HK-2 (cell line): Measurements from ENCODE around the gene PDLIM3.
A peak's percentile ranks its signal among the peaks of the same experiment; 100 is the strongest.
"Not testable (repeated sequence)": the region's sequence is repeated elsewhere in the genome, so short reads cannot be mapped to it uniquely, and the experiment has no call there.

Experiments used
- DNase-seq: peaks from one replicate; pipeline ENCODE4 v3.0.0-alpha.2; 2018; ENCODE audit not compliant: unreplicated experiment

PDLIM3 gene, protein sequence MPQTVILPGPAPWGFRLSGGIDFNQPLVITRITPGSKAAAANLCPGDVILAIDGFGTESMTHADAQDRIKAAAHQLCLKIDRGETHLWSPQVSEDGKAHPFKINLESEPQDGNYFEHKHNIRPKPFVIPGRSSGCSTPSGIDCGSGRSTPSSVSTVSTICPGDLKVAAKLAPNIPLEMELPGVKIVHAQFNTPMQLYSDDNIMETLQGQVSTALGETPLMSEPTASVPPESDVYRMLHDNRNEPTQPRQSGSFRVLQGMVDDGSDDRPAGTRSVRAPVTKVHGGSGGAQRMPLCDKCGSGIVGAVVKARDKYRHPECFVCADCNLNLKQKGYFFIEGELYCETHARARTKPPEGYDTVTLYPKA

DNA sequence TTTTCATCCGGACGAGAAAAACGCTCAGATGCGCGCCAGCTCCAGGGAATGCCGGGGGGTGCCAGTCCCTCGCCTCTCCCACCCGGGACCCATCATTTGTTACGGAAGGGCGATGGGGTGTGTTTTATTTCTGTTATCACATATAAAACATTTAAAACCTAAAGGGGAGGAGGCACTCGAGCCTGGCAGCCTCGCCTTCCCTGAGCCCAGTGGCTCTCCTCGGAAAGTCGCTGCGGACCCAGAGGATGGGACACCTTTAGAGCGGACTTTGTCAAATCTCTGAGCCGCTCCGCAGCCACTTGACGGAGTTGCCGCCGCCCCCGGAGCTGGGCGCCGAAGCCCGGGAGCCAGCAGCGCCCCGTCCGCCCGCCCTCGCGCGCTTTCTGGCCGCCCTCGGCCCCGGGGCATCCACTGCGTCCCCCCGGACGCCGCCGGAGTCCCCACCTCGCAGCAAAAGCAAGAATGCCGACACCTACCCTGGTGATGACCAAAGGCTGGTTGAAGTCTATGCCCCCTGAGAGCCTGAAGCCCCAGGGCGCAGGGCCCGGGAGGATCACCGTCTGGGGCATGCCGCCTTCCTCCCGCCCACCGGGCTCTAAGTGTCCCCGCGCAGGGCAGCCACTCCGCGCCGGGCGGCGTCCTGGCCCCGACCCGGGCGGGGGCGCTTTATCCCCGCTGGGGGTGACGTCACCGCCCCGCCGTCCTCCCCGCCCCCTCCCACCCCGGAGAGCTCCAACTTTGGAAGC is at the start of gene PDLIM3:
PDLIM3 (minus strand) TSS at position 642 of the 746 bp plus-strand sequence; CDS start at position 569, 73 bp downstream.
- peak; percentile 56 for DNase-seq

DNA sequence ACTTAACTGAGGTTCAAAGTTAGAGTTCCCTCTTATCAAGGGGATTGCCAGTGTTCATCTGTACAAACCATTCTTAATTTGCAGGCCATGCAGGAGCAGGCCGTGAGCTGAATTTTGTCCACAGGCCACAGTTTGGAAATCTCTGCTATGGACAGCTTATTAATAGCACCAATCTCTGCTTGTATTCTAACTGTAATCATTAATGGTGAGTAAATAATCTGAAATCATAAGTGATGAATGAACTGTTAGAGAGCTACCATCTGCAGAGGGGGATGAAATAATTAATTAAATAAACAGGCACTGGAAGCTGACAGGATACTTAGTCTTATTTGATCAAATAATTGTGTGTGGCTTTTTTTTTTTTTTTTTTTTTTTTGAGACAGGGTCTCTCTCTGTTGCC is 48.5 kb upstream of the PDLIM3 start:
- DNase-seq, result no peak

DNA sequence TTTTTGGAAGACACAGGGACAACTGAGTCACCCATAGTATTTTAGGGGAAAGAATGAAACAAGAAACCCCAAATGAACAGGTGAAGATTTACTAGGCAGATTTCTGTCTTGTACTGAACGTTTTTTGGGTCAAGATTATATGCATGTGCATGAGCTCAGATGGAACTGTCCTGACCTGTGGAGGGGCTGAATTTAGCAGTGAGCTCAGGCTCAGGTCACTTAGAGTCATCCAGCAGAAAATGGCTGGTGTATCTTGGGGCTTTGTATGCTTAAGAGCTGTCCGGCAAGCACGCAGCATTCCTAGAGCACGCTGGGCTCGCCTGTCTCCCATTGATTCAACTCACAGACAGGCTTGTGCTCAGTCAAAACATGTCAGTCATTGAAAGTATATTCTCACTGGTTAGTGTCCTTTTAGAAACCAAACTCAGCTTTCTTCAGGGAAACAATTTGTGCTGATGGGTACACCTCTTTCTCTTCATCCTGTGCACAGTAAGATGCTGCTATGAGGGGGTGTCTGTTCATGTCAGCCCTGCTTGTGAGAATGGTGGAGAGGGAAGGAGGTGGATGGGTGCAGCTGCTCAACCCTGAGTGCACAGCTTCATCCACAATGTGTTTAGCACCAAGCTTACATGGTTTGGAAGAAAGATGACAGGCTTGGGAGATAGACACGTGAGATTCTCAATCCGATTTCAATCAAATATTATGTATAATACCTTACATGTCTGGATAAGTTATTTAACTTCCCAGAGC is 47.5 kb upstream of the PDLIM3 start:
- no peak for DNase-seq

DNA sequence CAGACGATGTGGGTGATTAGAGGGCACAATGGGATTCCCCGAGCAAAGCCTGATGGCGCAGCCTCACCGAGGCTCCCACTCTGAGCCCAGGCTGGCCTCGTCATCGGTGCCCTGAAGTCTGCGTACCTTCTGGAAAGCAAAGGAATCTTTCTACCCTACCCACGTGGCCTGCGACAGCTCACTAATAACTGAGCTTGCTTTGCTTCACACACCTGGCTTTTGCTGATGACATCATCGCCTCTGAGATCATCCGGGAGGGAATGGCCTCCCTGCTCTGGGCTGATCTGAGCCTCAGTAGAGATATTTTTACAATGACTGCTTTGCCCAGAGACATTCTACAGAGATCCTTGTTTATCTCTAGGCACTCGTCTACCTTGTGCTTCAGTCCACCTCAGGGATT is 45.4 kb upstream of the PDLIM3 start:
- DNase-seq, result no peak

DNA sequence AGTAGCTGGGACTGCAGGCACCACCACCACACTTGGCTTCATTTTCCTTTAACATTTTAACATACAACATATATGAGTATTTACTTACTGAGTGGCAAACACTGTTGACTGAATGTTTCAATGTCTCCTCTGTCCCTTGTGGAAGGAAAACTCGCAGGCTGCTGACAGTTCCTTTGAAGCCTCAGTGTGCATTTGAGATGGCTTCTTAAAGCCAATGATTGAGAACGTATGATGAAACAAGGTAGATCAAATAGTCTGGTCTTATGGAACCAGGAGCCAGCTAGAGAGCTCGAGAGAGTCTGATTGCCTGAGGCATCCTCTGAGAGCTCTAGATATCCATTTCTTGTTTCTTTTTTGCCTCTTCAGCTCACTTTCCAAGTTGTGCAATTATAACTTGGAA is 43.0 kb upstream of the PDLIM3 start:
- DNase-seq, result no peak

DNA sequence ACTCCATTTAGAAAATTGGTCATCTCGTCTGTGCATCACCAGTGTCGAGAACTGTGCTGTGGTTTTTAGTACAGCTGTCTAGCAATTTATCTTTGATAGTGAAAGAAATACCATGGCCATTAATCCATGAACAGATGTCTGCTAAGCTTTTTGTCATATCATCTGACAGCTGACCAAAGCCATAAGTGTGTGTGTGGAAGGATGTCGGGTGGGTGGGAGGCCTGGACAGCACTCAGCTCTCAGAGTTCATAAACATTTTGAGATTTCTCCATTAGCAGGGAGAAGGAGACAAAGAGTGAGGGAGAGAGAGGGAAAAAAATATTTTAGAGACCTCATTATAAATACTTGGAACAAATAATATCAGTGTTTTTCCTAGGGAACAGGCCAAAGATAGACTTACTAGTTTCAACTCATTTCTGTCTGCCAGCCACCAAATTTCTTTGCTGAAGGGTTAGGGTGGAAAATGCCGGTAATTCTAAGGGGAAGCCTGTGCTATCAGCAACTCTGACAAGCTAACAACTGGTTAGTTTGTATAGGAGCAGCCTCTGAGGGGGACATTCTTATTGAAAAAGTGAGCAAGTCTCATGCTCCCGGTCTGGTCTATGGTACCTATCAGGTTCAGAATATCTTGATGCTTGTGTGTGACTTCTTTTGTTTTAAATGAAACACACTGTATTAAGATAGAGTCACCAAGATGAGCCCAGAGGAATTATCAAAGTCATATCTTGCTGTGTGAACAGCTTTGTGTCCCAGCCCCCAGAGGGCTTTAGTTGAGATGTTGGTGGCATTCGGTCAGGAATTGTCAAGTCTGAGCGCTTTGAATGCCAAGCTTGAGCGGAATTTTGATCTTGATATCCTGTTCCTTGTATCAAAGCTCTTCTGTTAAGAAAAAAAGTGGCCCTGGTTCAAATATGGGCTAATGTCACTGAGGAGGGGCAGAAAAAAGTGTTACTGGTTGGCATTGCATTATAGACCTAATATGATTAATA is 41.9 kb upstream of the PDLIM3 start:
- no peak for DNase-seq

DNA sequence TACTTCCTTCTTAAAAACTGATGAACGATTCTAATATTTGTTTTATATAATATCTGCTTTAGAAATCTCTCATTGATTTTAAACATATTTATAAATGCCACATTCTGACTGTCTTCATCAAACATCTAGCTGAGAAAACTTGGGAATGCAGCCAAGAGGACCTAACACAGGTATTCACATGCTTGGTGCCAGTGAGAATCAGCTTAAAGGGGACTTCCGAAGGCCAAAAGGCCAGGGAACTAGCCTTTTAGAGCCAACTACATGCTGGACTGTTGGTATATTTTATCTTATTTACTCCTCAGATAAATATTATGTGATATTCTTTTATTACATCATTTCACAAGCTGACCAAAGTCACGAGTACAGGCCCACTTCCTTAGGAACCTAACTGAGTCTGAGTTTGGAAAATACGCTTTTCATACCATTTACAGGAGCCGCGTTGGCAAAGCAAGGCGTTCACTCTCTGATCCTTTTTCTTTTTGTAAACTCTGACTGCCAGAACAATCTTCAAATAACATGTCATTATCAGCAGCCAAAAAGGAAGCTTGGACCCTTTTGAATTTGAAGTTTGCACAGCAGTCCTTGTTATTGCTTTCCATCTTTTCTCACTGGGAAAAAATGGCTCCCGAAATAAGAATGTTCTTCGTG is 41.1 kb upstream of the PDLIM3 start:
- no peak for DNase-seq

DNA sequence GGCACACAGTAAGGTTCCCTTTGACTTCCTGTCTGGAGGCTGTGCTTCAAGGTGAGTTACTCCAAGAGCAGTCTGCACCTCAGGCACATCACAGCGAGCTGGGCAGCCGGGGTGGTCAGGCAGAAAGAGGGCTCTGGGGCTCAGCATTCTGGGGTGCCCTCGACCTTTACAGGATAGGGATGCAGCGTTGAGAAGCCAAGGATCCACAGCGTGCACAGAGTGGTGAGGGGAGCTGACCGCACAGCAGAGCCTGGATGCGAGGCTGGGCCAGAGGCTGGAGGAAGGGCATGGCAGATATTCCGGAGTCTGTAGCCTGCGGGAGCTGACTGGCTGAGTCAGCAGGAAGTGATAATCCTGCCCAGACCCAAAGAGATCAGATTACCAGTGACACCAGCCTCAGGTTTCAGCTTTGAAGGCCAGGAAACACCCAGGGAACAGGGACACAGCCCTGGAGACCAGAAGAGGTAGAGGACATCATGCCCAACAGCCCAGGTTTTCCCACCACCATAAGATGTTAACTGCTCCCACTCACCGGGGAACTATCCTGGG is 38.4 kb upstream of the PDLIM3 start:
- peak; percentile 62 for DNase-seq

DNA sequence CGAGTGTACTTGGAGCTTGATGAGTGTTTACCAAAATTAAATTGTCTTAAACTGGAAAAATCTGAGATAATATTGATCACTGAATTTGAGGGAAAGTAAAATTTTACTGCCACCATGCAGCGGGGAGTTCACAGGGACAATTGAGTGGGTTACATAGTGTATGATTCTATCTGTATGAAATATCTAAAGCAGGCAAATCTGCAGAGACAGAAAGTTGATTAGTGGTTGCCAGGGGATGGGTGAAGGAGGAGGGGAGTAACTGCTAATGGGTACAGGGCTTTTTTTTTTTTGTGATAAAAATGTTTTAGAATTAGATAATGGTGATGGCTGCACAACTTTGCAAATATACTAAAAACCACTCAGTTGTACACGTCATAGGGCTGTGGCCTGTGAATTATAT is 35.4 kb upstream of the PDLIM3 start:
- no peak for DNase-seq

DNA sequence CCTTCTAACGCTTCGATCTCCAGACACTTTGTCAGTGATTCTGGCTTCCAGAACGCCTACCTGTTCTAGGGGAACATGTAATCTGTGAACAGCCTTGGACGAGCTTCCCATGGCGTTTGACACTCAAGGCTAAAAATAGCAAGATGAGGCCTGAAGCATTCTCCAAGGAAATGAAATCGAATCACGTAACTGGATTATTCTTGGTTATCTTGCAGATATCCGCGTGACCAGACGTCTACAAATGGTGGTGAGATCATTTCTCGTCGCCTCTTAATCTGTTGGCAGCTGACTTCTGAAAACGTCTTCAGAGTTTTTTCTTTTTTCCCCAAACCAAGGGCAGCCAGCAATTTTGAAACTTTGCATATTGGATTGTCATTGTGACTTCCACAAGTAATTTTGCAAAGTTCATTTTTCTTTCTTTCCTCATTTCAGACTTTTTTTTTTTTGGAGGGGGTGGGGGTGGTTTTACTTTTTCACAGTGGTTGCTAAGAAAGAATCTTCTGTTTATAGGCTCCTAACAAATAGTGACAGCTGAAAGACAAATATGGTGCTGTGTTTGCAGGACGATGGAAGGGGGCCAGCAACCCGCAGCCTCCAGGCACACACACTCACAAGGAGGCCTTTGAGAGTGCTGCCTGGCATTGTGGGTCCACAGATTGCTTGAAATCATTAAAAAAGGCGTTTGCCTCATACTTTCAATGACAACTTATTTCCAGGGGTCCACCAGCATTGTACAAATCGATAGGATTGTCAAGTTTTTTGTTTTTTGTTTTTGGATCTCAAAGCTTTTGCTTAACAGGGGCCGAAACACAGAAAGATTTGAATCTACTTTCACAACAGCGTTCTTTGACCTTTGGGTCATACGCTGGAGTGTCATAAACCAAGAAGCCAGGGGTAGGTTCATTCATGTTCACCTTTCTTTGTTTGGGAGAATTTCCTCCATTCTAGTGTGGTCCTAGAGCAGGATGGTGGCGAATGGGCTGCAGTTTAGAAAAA is 32.4 kb upstream of the PDLIM3 start:
- DNase-seq, result no peak

DNA sequence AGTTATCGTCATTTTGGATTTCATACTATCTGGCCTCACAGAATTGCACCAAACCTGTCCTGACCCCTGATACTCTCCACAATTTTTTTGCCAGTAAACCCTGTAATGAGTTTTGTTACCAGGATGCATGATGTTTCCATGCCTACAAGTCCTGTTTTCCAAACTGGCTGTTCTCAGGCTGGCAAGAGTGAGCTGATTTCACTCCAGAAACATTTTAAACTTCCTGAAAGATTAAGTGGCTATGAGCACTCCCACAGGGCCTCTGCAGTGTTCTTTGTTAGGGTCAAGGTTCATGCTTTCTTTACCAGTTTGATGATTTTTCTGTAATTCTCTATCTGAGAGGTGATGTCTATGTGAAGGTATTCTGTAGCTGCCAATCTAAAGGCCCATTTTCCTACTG is 31.7 kb upstream of the PDLIM3 start:
- DNase-seq, result no peak

DNA sequence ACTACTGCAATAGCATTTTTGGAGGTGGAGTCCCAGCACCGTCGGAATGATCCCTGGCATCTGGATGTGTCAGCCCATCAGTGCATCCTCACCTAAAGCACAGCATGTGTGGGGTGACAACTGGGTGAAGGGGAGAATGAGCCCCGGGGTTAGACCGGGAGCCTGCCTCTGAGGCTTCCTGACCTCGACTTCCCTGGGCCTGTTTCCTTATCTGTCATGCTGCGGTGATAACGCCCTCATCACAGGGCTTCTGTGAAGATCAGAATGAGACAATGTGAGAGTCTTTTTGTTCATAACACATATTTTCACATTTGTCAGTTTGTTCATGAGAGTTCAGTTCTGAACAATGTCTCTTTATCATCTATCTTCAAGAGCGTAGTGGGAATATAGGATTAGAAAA is 31.1 kb upstream of the PDLIM3 start:
- DNase-seq, result no peak

DNA sequence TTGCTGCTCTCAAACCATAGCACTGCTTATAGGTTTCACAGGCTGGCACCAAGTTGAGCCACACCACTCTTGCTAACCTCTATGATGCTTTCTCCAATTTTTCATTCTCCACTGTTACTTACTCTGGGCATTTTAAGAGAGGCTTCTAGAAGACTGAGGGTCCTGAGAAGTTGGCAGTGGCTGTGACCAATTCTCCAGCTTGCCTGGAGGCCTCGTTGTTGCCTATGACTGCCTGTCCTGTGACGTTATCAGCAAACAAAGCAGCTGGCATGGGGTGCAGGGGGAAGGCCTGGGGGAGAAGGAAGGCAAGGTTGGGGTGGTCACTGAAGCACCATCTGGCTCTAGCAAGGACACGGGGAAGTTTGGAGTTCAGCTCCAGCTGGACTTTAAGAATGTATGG is 30.4 kb upstream of the PDLIM3 start:
- no peak for DNase-seq

DNA sequence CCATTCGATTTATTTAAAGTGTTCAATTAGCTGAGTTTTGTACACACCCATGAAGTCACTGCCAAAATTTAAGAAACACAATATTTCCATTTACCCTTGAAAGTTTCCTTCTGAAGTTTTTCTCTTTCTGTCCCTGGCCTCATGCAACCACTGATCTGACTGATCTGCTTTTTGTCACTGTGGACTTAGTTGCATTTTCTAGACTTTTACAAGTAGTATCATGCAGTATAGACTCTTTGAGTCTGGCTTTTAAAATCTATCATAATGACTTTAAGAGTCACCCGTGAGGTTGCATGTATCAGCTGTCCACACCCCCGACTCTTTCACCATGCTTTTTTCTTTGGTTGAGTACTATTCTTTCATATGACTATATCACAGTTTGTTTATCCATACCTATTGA is 29.0 kb upstream of the PDLIM3 start:
- DNase-seq, result no peak

DNA sequence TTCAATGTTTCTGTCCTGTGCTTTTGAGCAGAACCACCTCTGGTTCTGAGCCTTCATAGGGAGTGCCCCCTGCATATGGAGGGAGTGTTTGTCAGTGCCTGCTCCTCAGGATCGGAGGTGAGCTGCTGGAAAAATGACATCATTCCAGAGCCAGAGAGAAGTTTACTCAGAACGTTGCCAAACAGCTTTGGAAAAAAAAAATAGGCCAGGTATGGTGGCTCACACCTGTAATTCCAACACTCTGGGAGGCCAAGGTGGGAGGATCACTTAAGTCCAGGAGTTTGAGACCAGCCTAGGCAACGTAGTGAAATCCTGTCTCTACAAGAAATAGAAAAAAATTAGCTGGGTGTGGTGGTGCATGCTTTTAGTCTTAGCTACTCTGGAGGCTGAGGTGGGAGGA is 27.2 kb upstream of the PDLIM3 start:
- DNase-seq, result no peak

DNA sequence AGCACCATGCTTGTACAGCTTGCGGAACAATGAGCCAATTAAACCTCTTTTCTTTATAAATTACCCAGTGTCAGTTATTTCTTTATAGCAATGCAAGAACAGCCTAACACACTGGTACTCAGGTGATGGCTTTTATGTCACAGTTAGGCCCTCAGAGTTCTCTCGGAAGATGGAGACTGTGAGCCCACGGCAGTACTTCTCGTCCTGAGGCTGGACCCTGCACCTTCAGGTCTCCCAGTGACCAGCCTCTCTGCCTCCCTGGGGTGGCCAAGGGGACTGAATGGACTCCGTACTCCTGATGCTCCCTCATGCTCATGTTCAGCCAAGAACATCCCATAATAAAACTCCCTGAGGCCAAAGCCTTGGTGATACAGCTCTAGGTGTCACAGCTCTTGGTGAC is 25.0 kb upstream of the PDLIM3 start:
- no peak for DNase-seq

DNA sequence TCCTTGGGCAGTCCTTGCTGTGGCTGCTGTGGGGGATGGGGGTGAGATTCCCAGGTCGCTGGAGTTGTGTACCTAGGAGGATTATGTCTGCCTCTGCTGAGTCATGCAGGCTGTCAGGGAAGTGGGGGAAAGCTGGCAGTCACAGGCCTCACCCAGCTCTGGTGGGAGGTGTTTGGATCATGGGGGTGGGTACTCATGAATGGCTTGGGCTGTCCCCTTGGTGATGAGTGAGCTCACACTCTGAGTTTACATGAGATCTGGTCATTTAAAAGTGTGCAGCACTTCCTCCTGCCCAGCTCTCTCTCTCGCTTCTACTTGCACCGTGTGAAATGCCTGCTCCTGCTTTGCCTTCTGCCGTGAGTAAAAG is 24.6 kb upstream of the PDLIM3 start:
- peak; percentile 81 for DNase-seq

DNA sequence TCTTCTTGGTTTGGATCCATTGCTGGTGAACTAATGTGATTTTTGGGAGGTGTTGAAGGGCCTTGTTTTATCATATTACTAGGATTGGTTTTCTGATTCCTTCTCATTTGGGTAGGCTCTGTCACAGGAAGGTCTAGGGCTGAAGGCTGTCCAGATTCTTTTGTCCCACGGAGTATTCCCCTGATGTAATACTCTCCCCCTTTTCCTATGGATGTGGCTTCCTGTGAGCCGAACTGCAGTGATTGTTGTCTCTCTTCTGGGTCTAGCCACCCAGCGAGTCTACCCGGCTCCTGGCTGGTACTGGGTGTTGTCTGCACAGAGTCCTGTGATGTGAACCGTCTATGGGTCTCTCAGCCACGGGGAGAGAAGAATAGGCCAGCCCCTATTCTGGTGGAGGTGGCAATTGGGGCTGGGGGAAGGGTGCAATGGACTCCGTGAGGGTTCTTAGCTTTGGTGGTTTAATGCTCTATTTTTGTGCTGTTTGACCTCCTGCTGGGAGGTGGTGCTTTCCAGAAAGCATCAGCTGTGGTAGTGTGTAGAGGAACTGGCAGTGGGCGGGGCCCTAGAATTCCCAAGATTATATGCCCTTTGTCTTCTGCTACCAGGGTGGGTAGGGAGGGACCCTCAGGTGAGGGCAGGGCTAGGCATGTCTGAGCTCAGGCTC is 24.1 kb upstream of the PDLIM3 start:
- not testable (repeated sequence) for DNase-seq
